Measurements from ENCODE around the gene SLC28A1.

- no peak for TF ChIP-seq CTCF (IDR thresholded peaks at IDR 0.05 in 2 of 3, conservative IDR thresholded peaks at IDR 0.05 in 1 of 3; ENCODE audit: borderline replicate concordance in 1 of 3, insufficient read depth in 1 of 3, low read depth in 2 of 3, low read length in 2 of 3)
- TF ChIP-seq REST (IDR thresholded peaks at IDR 0.05; ENCODE audit: low read depth) = no peak
- no peak for TF ChIP-seq JUND (IDR thresholded peaks at IDR 0.05)
- TF ChIP-seq POLR2AphosphoS5 (IDR thresholded peaks at IDR 0.05; ENCODE audit: low read depth, low read length) = peak; percentile 59
- no peak for TF ChIP-seq EZH2 (IDR thresholded peaks at IDR 0.05)
- TF ChIP-seq YY1 (IDR thresholded peaks at IDR 0.05; ENCODE audit: extremely low read depth, insufficient replicate concordance, low read depth, low read length) = no peak
- no peak for TF ChIP-seq ATF3 (IDR thresholded peaks at IDR 0.05)
Observed at GRCh38 chr15:84840741-84841429, 43.6 kb upstream of the SLC28A1 start.
